Mesendoderm (in vitro differentiated cells): ENCODE results near the gene QSOX2.

Source experiments
- DNase-seq: peaks from one replicate; pipeline ENCODE4 v3.0.0; 2013
- H2AK5ac ChIP-seq: 2 replicates; pipeline ENCODE4 v1.6.1; 2013; ENCODE audit warnings: low read length, inconsistent platforms
- H2BK120ac ChIP-seq: 2 replicates; pipeline ENCODE4 v1.6.1; 2013; ENCODE audit warnings: low read depth, mild to moderate bottlenecking, low read length, moderate library complexity, mixed read lengths
- H2BK15ac ChIP-seq: replicated peaks from 2 replicates; pipeline ENCODE4 v1.6.1; 2013; ENCODE audit warnings: low read depth, mild to moderate bottlenecking, moderate library complexity
- H2BK5ac ChIP-seq: 2 replicates; pipeline ENCODE4 v1.6.1; 2013; ENCODE audit warnings: low read length, inconsistent platforms
- H3K18ac ChIP-seq: 2 replicates; pipeline ENCODE4 v1.6.1; 2013; ENCODE audit warnings: mild to moderate bottlenecking, low read length, mixed read lengths
- H3K23ac ChIP-seq: one replicate; pipeline ENCODE4 v1.6.1; 2013; ENCODE audit warnings: low read length
- H3K27ac ChIP-seq: 2 replicates; pipeline ENCODE4 v1.5.1; 2013; ENCODE audit warnings: low read depth, mild to moderate bottlenecking, inconsistent platforms, low read length, moderate library complexity
- H3K27me3 ChIP-seq: 2 replicates; pipeline ENCODE4 v1.6.1; 2013; ENCODE audit warnings: low read length, control low read depth, mild to moderate bottlenecking, inconsistent platforms; ENCODE audit not compliant: insufficient read depth, poor library complexity
- H3K36me3 ChIP-seq: 2 replicates; pipeline ENCODE4 v1.6.1; 2013; ENCODE audit warnings: low read length, inconsistent platforms; ENCODE audit not compliant: control insufficient read depth, insufficient read depth
- H3K4ac ChIP-seq: one replicate; pipeline ENCODE4 v1.6.1; 2013; ENCODE audit warnings: low read depth, mild to moderate bottlenecking, low read length, moderate library complexity
- H3K4me1 ChIP-seq: 2 replicates; pipeline ENCODE4 v1.6.1; 2013; ENCODE audit warnings: low read depth, low read length, inconsistent platforms; ENCODE audit not compliant: control insufficient read depth
- H3K4me2 ChIP-seq: 2 replicates; pipeline ENCODE4 v1.6.1; 2013; ENCODE audit warnings: low read length
- H3K4me3 ChIP-seq: 2 replicates; pipeline ENCODE4 v1.5.1; 2013; ENCODE audit warnings: mild to moderate bottlenecking, low read length
- H3K56ac ChIP-seq: one replicate; pipeline ENCODE4 v1.6.1; 2013; ENCODE audit warnings: low read length
- H3K79me1 ChIP-seq: 2 replicates; pipeline ENCODE4 v1.6.1; 2013; ENCODE audit warnings: low read length, inconsistent platforms
- H3K79me2 ChIP-seq: 2 replicates; pipeline ENCODE4 v1.6.1; 2013; ENCODE audit warnings: mild to moderate bottlenecking, low read length; ENCODE audit not compliant: control insufficient read depth, insufficient read depth
- H3K9ac ChIP-seq: 2 replicates; pipeline ENCODE4 v1.6.1; 2013; ENCODE audit warnings: low read length, inconsistent platforms
- H4K5ac ChIP-seq: one replicate; pipeline ENCODE4 v1.6.1; 2013; ENCODE audit warnings: low read length
- H4K8ac ChIP-seq: one replicate; pipeline ENCODE4 v1.6.1; 2013; ENCODE audit warnings: low read depth, mild to moderate bottlenecking, control low read depth, low read length, moderate library complexity
- WGBS: extraction: QIAGEN DNeasy Blood & Tissue Kit; methylation state at CpG from one replicate; pipeline ENCODE4 v1.1.7; 2013; ENCODE audit warnings: low lambda C conversion rate, missing lambda C conversion rate; ENCODE audit not compliant: insufficient coverage; ENCODE audit errors: extremely low coverage; 5-methylcytosine and 5-hydroxymethylcytosine counted together

Gene QSOX2

GRCh38 chr9:136160381-136160841, 85.2 kb downstream of the QSOX2 start:
- no peak overlapping the region for H3K4me3 ChIP-seq
- H3K56ac ChIP-seq = no peak overlapping the region
- H2BK5ac ChIP-seq = no peak overlapping the region
- no peak overlapping the region for H3K23ac ChIP-seq
- H4K5ac ChIP-seq = no peak overlapping the region
- no peak overlapping the region for H3K9ac ChIP-seq
- no peak overlapping the region for H3K4me2 ChIP-seq
- H3K36me3 ChIP-seq = no peaks in the 10 kb centered on the region
- H2AK5ac ChIP-seq = no peak overlapping the region
- H3K18ac ChIP-seq = no peak overlapping the region
- H2BK120ac ChIP-seq = no peak overlapping the region
- no peaks in the 10 kb centered on the region for H3K79me1 ChIP-seq
- no peak overlapping the region for H3K27ac ChIP-seq
- no peaks in the 10 kb centered on the region for H3K79me2 ChIP-seq
- H2BK15ac ChIP-seq = no peak overlapping the region
- H3K4ac ChIP-seq = no peak overlapping the region
- no peak for DNase-seq
- H3K27me3 ChIP-seq = no peaks in the 10 kb centered on the region
- H3K4me1 ChIP-seq = no peaks in the 10 kb centered on the region
- WGBS = no CpG with 5 or more reads among the region's 12 CpGs
- no peak overlapping the region for H4K8ac ChIP-seq

- no peak overlapping the region for H3K4me2 ChIP-seq
- no peak overlapping the region for H3K23ac ChIP-seq
- no peak overlapping the region for H4K8ac ChIP-seq
- H2BK120ac ChIP-seq = no peak overlapping the region
- WGBS = no CpG with 5 or more reads among the region's 16 CpGs
- no peak overlapping the region for H3K56ac ChIP-seq
- H3K79me1 ChIP-seq = no peaks in the 10 kb centered on the region
- H3K79me2 ChIP-seq = no peaks in the 10 kb centered on the region
- H3K27me3 ChIP-seq = no peaks in the 10 kb centered on the region
- no peak for DNase-seq
- no peaks in the 10 kb centered on the region for H3K4me1 ChIP-seq
- H2BK5ac ChIP-seq = no peak overlapping the region
- no peak overlapping the region for H2BK15ac ChIP-seq
- H3K9ac ChIP-seq = no peak overlapping the region
- H3K4me3 ChIP-seq = no peak overlapping the region
- H3K18ac ChIP-seq = no peak overlapping the region
- no peak overlapping the region for H3K27ac ChIP-seq
- no peak overlapping the region for H2AK5ac ChIP-seq
- no peak overlapping the region for H3K4ac ChIP-seq
- H4K5ac ChIP-seq = no peak overlapping the region
- H3K36me3 ChIP-seq = no peaks in the 10 kb centered on the region
Observed at GRCh38 chr9:136159851-136160250, 85.8 kb downstream of the QSOX2 start.

- no peak overlapping the region for H4K5ac ChIP-seq
Observed at GRCh38 chr9:136157477-136158265, 87.9 kb downstream of the QSOX2 start.

More at GRCh38 chr9:136157477-136158265, 87.9 kb downstream of the QSOX2 start:
- no CpG with 5 or more reads among the region's 20 CpGs for WGBS
- Histone ChIP-seq H2BK5ac (no peak overlapping the region), H2BK120ac (no peak overlapping the region), H3K18ac (no peak overlapping the region), H3K4me3 (no peak overlapping the region), H3K27ac (no peak overlapping the region), H3K23ac (no peak overlapping the region), H3K56ac (no peak overlapping the region), H3K27me3 (no peaks in the 10 kb centered on the region), H3K9ac (no peak overlapping the region), H3K4ac (no peak overlapping the region), H2BK15ac (no peak overlapping the region), H3K79me2 (no peaks in the 10 kb centered on the region), H2AK5ac (no peak overlapping the region), H3K36me3 (no peaks in the 10 kb centered on the region), H4K8ac (no peak overlapping the region), H3K79me1 (no peaks in the 10 kb centered on the region), H3K4me1 (no peaks in the 10 kb centered on the region), H3K4me2 (no peak overlapping the region)
- DNase-seq = no peak
